ENCODE measurements around the gene OR9Q1.

Gene OR9Q1

GRCh38 chr11:58039589-58039988, 15.9 kb downstream of the OR9Q1 start:
- no peak for DNase-seq

- DNase-seq: no peak
Observed at GRCh38 chr11:58043379-58043778, 19.7 kb downstream of the OR9Q1 start.

DNA sequence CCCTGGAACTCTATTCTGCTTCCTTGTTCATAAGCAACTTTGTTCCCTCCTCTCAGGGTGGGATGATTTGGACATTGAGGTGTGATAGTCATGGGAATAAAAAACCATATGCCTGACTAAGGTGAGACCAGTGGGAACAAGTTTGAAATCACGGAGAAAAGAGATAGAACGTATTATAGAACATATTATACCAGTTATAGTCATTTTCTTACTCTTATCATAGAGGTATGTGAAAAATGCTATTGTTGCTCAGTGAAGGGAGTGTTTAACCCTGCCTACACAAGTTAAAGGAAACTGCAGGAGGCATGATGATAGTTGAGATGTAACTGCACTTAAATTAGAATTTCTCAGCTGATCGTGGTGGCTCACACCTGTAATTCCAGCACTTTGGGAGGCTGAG, 22.6 kb downstream of the OR9Q1 start:
- no peak for DNase-seq

GRCh38 chr11:58047818-58048217, 24.1 kb downstream of the OR9Q1 start:
- no peak for DNase-seq

GRCh38 chr11:58055806-58056401, 32.2 kb downstream of the OR9Q1 start:
- no peak for DNase-seq

- DNase-seq: no peak
Observed at GRCh38 chr11:58057481-58057880, 33.8 kb downstream of the OR9Q1 start.

GRCh38 chr11:58058276-58059006, 34.8 kb downstream of the OR9Q1 start:
- DNase-seq: no peak

GRCh38 chr11:58059007-58059350, 35.3 kb downstream of the OR9Q1 start:
- no peak for DNase-seq

DNA sequence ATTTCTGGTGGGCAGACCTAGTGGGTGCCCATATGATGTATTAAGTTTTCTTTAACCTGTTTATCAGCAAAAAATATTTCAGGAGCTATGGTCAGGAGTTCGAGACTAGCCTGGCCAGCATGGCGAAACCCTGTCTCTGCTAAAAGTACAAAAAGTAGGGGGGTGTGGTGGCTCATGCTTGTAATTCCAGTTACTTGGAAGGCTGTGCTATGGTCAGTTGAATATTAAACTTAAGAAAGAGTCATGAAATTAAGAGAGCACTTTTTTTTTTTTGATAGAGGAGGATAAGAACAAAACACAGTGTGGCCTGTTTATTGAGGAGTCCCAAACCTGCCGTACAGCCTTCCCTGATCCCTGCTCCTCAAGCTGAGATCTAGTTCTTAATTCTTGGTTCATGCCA, 36.9 kb downstream of the OR9Q1 start:
- no peak for DNase-seq

GRCh38 chr11:58060939-58061672, 37.4 kb downstream of the OR9Q1 start:
- no peak for DNase-seq

DNA sequence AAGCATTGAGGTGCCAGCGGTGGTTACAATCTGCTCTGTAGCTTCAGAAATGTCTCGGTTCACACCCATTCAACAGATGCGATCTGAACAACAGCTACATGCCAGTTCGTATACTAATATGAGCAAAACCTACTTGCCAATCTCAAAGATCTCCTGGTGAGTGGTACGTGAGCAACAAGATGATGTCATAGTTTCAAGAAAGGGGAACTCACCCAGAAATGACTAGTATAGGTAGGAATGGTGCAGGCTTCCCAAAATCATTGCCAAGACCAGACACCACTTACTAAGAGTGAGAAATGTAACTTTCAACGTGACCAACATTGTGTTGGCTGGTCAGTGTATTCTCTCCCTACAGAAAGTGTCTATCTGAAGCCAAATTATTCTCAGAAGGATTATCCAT, 38.1 kb downstream of the OR9Q1 start:
- DNase-seq: peak in 1 of 3 donors; percentile 1

GRCh38 chr11:58067685-58068084, 44.0 kb downstream of the OR9Q1 start:
- no peak for DNase-seq

DNA sequence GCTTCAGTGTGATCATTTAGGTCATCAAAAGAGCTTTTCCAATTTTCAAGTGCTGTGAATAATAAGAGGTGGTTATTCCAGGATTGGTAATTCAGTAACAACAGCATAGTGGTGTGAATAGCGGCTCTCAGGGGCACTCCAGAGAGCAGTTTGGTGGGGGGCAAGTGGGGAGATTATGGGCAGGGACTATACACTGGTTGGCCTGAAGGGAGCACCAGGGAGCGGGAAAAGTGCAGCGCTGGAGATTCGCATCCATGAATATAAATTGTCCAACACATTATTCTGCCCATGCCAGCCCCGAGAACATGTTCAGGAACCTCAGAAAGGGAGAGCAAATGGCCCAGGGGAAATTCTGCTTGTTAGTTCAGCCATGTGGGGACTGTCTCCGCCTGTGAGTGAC, 45.0 kb downstream of the OR9Q1 start:
- no peak for DNase-seq

DNA sequence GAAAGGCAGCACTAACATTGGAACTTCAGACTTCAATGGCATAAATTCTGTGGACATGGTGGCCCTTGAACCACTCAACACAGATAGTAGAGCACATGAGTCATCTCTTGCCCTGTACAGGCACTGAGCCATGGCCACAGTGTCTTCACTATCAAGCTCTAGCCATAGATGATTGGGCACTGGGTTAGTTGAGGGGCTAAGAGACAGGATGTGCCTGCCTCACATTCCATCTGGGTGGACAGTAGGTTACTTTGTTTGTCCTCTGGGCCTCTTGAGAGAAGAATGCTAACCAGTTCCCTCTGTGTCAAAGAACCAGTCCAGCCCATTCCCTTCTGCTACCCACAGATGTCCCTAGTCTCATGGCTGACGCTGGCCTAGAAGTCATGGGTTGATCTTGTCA, 46.9 kb downstream of the OR9Q1 start:
- DNase-seq: no peak

DNA sequence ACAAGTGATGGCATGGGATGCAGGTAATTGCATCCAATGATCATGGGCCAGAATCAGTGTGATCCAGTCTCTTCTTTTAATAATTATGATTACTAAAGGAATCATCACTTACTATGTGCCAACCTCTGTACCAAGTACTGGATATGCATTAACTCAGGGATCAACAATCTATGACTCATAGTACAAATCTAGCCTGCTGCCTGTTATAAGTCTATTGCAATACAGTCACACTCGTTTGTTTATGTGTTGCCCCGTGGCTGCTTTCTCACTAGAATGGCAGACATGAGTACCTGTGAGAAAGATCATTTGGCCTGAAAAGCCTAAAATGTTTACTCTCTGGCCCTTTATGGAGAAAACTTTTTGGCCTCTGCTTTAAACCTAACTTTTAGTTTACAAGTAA, 52.1 kb downstream of the OR9Q1 start:
- no peak for DNase-seq

GRCh38 chr11:58086528-58086927, 62.8 kb downstream of the OR9Q1 start:
- DNase-seq: no peak

DNA sequence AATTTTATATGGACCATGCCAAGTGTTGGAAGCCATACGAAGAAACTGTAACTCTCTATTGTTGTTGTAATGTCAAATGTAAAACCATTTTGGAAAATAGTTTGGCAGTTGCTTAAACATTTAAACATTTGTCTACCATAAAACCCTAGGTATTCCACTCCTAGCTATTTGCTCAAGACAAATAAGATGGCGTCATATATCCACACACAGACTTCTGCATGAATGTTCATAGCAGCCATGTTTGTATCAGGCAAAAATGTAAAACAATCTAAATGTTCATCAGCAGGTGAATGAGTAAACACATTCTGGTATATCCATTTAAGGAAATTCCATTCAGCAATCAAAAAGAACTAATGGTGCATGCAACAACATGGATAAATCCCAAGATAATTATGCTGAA, 73.8 kb downstream of the OR9Q1 start:
- DNase-seq: no peak

DNA sequence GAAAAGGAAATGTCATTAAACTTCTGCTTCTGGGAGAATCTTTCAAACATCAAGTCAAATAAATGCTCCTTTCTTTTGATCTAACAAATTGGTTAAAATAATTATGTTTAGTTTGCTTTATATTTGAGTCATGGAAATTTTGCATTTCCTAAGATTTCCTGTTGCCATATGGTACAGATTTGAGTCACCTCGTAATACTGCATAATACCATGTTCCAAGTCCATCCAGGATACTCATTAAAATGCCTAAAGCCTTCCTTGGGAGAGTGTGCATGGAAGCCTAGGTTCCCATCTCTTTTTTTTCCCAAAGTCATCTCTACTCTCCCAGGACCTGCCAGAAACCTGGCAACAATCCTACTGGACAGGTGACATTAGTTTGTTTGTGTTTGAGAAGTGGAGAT, 97.4 kb downstream of the OR9Q1 start:
- DNase-seq: no peak

- no peak for DNase-seq
Observed at GRCh38 chr11:58125469-58125868, 101.8 kb downstream of the OR9Q1 start, which contains the start of gene OR9I1. TSS of gene OR9I1 (minus strand) at chr11:58125530. CDS start at chr11:58119444, 6,086 bp downstream.

DNA sequence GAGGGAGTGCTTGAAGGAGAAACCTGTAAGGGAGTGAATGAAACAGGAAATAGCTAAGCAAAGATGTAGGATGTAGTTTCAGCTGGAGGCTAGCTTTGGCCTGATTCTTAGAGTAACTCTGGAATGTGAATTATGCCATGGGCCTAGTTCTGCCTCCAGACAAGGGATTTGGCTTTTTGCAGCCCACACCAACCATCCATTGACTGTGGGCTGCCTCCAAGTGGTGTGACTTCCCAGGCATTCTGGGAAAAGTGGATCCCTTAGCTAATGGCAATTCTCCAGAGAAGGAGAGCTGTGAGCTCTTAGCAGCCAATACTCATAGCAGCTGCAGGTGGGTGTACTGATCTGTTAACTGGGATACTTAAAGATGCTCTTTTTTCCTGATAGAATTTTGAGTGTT, 103.7 kb downstream of the OR9Q1 start:
- DNase-seq: no peak

GRCh38 chr11:58133309-58134076, 109.8 kb downstream of the OR9Q1 start:
- DNase-seq: no peak

DNA sequence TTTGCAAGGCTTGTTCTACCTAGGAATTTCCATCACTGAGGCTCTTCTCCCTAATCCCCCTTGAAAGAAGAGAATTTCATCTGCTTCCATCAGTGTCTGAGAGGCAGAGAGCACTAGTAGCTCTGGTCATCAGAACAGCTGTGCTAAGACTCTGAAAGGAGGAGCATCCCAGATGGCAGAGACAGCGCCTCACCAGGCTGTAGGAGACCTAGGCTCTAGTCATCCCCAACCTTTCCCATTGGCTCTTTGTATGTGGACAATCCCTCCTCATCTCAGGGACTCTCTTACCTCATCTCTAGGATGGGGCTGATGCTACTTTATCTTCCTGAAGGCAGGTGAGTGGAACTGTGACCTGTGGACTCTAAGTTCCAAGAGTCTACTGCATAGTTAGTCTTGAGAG, 110.5 kb downstream of the OR9Q1 start:
- DNase-seq: no peak

DNA sequence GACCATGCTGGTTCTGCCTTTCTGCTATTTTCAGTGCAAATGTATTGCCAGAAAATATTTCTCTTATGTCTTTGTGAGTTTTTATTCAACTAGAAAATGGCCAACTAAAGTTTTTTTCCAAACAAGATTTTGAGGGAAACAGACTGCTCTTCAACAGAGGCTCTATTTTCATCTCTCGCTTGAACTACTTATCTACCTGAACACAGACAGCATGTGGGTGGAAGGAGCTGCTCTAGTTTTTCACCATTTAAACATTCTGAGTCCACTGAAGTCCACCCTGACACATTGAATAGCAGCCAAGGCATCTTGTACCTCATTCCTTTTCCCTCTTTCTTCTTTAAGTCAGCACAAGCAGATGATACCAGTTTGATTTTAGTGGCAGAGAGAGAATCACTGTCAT, 111.5 kb downstream of the OR9Q1 start:
- DNase-seq: no peak
